MM.1S (cell line): Measurements from ENCODE around the gene ITPR1.

Source experiments
- CTCF ChIP-seq: fragments of 300-600 bp; sonication (generic); IDR thresholded peaks from 2 replicates; pipeline ENCODE4 v1.5.1; 2016; ENCODE audit warnings: antibody characterized with exemption, low read length, mixed read lengths
- EZH2phosphoT487 ChIP-seq: fragments of 300-600 bp; sonication (generic); IDR thresholded peaks from 2 replicates; pipeline ENCODE4 v1.6.1; 2018; ENCODE audit warnings: antibody characterized with exemption, low read length

- TF ChIP-seq CTCF: no peak
- no peak for TF ChIP-seq EZH2phosphoT487
These were observed 238.5 kb downstream of the ITPR1 start for GRCh38 chr3:4731543-4732111.
